Measurements from ENCODE around the gene ZNF549.
A peak's percentile ranks its signal among the peaks of the same experiment; 100 is the strongest.

The ZNF549 gene

GRCh38 chr19:57570707-57571106 is 43.6 kb downstream of the ZNF549 start:
- no peak for DNase-seq

- DNase-seq: no peak
Observed at GRCh38 chr19:57572415-57572947, 45.3 kb downstream of the ZNF549 start.

GRCh38 chr19:57576661-57577060 is 49.5 kb downstream of the ZNF549 start:
- DNase-seq: no peak

GRCh38 chr19:57578487-57579205 is 51.5 kb downstream of the ZNF549 start, which contains the start of gene ZNF416:
TSS of gene ZNF416 (minus strand) at chr19:57578911. CDS start at chr19:57578704, 207 bp downstream.
- peak; percentile 93 for DNase-seq

GRCh38 chr19:57583104-57583520 is 56.0 kb downstream of the ZNF549 start:
- no peak for DNase-seq

GRCh38 chr19:57583521-57584416 is 56.6 kb downstream of the ZNF549 start, which contains the start of gene ZIK1:
TSS of gene ZIK1 (plus strand) at chr19:57584145. CDS start at chr19:57584357, 212 bp downstream.
- peak; percentile 85 for DNase-seq

GRCh38 chr19:57587529-57587928 is 60.4 kb downstream of the ZNF549 start:
- no peak for DNase-seq

GRCh38 chr19:57599377-57599760 is 72.2 kb downstream of the ZNF549 start:
- DNase-seq: no peak

GRCh38 chr19:57599761-57600383 is 72.7 kb downstream of the ZNF549 start, which contains the start of gene ZNF530:
TSS of gene ZNF530 (plus strand) at chr19:57599885. CDS start at chr19:57604346, 4,461 bp downstream.
- peak; percentile 93 for DNase-seq

GRCh38 chr19:57606931-57607330 is 79.8 kb downstream of the ZNF549 start:
- no peak for DNase-seq
